Smooth muscle cell of the brain vasculature (primary cell): Measurements from ENCODE around the gene BEND3.

ENCODE experiments used
- DNase-seq: peaks from one replicate; pipeline ENCODE4 v3.0.0-alpha.2; 2012; ENCODE audit warnings: low read depth, low spot score

The BEND3 gene

DNA sequence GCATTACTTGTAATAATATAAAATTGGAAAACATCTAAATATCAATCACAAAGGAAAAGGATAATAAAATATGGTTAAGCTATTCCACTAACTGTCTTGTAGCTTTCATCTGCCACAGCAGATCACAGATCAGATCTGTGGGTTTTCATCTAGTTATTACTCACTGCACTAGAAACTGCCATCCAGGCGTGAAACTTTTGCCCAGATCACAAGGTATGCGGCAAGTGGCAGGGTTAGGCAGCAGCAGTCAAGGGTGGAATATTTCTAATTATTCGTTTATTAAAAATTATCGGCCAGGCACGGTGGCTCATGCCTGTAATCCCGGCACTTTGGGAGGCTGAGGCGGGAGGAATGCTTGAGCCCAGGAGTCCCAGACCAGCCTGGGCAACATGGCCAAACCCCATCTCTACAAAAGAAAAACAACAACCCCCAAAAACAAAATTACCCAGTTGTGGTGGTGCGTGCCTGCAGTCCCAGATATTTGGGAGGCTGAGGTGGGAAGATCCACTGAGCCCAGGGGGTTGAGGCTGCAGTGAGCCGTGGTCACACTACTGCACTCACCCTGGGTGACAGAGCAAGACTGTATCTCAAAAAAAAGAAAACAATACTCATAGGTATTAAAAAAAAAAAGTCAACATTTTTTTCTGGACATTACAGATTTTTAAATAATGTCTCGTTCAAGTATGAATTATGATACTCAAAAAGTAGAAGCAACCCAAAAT, 32.1 kb downstream of the BEND3 start:
- DNase-seq: no peak

DNA sequence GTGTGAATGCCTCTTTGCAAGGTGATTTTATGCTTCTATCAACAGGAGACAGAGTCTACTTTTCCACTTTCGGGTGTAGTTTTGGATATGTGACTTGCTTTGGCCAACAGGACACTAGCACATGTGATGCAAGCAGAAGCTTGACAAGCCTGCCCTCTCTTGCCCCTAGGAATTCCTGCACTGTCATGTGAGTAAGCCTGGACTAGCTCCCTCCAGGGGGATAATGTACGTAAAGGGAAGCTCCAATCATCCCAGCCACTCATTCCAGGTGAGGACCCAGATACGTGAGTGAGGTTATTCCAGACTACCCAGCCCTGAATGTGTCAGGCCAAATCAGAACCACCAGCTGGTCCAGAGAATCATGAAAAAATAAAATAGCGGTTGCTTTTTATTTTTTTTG, 33.3 kb downstream of the BEND3 start:
- DNase-seq: no peak

DNA sequence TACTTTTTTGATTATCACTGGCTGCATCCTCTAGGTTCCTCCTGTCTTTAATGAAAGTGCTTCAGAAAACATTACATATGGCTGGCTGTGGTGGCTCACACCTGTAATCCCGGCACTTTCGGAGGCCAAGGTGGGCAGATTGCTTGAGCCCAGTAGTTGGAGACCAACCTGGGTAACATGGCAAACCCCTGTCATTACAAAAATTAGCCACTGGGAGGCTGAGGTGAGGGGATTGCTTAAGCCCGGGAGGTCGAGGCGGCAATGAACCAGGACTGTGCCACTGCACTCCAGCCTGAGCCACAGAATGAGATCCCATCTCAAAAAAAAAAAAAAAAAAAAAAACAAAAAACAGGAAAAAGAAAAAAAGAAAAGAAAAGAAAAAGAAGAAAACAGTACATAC, 35.3 kb downstream of the BEND3 start:
- DNase-seq: no peak

DNA sequence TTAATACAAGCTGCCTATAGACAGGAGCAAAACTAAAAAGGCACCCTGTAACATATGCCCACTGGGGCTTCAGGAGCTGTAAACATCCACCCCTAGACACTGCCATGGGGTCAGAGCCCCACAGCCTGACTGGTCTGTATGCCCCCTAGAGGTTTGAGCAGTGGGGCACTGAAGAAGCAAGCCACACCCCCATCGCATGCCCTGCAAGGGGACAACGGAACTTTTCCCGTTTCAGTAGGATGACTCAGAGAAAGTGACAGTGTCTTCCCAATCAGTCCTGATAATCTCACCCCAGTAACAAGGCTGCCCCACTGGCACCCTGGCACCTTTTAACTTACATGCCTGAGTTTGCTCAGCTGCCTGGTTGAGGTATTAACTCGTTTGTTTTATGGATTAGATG, 35.9 kb downstream of the BEND3 start:
- no peak for DNase-seq

DNA sequence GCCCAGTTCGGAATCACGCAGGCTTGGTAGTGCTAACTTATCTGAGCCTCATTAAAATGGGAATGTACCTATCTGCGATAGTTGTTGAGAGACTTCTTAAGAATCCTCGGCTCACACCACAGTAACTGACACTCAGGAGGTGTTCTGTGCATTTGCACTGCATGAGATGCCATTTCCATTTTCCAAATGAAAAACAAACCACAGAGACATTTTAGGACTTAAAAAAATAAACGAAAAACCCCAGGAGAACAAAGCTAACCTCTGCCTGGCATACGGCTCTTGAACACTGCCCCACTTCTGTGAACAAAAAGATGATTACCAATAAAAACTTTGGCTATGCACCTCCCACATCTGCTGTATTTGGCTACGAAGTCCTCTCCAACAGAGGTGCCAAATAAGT, 37.6 kb downstream of the BEND3 start:
- DNase-seq: no peak

DNA sequence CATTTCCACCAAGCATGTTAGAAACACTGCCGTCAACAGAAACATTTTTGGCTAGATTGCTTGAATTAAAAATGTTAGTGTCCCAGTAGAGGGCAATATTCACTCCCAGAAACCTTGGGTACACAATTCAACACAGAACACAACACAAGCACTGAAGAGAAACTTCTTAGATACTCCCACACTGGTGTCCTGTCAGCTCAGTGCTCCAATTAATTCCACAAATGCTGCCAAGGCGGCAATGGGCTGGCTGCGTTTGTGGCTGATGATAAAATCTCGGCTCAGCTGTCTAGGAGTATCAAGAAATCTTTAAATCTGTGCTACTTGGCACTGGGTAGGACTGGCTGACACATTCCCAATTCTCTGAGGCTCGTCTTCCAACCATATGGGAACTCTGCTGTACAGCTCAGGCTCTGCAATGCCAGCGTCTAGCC, 39.3 kb downstream of the BEND3 start:
- DNase-seq: no peak

DNA sequence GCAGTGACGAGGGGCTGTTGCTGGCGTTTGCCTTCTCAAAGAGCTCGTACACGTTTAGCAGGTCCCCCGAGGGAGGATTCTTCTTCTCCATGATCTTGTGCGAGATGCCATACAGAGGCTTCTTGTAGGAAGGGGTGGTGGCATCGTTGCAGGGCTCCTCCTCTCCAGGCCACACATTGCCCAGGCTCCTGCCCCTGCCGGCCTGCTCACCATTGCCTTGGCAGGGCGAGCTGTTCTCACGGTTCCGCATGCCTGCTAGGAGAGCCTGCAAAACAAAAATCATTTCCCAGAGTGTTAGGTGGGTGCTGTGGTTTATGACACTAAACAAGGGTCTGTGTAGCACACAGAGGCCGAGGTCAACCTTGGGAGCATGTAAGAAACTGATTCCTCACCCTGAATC, 44.6 kb downstream of the BEND3 start:
- no peak for DNase-seq

DNA sequence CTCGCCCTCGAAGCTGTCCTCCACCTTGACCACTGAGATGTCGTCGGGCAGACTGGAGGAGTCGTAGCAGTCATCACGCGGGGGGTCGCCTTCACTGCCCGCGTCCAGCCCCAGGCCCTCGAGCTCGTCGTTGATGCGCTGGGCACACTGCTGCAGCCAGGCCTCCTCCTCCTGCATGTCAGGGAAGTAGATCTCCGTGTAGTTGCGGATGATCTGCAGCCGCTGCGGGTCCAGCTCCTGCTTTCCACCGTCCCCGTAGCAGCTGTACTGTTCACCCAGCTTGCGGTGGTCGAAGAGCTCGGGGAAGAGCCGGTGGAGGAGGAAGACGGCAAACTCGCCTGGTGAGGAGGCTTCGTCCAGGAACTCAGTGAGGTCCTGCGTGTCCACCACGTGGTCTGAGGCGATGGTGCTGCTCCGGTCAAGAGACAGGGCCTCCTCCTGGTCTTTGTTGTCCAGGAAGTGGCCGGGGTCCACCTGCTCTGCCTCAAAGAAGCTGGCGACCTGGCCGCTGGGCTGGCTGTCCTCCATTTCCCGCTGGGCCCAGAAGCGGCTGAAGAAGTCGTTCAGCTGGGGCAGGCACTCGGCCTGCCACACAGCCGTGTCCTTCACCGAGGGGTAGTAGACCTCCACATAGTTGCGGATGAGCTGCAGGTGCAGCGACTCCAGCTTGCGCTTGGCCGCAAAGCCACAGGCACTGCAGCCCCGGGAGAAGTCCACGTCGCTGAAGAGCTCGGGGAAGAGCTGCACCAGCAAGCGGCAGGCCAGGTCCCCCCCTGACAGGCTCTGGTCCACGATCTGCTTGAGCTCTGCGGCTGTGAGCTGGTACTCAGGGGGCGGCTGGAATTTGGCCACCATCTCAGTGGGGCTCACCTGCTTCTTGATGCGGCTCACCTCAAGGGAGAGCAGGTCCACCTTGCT, 45.4 kb downstream of the BEND3 start:
- DNase-seq: no peak

DNA sequence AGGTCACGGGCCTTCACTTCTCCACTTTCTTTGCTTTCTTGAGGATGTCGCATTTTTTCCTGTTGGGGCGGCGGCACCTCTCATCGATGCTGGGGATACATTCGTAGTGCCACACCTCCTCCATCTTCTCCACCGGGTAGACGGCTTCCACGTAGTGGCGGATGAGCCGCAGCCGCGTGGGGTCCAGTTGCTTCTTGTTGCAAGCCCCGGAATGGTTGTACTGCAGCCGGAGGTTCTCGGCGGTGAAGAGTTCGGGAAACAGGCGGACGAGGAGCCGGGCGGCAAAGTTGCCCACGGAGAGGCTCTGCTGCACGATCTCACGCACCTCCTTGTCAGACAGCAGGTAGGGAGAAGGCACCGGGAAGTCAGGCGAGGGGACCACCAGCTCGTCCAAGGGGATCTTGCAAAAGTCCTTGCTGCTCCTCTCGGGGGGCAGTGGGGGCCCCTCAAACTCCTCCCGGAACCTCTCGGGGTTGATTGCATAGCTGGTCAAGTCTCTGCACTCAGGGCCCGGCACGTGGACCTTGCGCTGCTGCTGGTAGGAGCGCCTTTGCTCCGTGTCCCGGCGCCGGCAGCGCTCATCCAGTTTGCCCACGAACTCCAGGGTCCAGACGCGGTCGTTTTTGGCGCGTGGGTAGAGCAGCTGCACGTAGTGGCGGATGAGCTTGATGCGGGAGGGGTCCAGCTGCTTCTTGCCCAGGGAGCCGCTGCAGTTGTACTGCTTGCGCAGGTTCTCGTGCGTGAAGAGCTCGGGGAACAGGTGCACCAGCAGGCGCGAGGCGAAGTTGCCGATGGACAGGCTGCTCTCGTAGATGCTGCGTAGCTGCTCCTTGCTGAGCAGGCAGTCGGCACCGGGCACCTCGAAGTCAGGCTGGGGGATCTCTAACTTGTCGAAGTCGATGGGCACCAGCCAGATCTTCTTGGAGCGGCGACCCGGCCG, 46.4 kb downstream of the BEND3 start:
- no peak for DNase-seq

DNA sequence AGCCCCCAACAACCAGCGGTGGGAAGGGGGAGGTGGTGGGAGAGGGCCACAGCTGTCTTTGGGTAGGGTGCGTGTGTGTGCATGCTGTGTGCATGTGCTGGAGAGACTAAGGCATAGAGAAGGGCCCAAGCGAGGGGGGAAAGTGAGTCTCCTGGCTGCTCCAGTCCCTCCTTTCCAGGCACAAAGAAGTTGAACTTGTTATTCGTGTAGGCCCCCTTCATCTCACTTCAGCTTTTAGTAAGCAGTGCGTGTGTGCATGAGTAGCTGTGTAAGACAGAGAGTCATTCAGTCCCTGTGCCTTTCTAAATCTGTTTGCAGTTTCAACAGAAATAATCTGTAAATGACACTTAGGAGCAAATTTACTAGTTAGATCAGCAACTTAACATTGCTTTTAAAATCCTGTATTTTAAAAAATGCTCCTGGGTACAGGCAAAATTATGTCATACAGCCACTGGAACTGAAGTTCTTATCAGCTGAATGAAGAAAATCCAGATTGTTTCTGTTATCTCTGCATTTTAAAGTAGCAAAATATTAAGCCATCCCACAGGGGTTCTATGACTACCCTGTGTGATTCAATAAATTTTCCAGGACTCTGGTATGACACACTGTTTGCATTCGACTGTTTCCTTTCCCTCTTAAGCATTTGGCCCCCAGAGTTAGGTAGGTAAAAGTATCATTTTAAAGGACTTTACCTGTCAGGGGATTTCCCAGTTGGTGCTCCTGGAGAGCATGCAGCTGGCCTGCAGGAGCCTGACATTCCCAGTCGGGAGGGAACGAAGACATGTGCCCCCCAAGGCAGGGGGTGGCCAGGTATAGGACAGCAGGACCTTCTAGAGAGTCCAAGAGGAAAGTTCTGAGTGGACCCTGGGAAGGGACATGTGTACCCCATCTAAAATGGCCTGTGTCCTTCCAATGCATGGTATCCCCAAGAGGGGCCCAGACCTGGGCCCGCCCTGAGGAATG, 48.3 kb downstream of the BEND3 start:
- DNase-seq: no peak

DNA sequence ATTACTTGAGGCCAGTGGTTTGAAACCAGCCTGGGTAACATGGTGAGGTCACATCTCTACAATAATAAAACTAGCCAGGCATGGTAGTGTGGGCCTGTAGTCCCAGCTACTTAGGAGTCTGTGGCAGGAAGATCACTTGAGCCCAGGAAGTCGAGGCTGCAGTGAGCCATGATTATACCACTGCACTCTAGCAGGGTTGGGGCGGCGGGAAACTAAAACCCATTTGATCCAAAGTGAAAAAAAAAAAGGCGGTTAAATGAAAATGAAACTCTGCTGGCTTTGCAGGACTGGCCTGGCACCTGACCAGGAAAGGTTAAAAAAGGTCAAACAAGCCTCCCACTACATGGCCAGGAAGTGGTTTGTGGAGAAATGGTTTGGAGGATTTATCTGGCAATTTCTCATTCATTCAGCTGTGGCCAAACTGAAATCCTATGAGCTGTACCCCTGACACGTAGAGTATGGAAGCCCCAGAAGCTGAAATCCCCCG, 50.7 kb downstream of the BEND3 start:
- DNase-seq: no peak

DNA sequence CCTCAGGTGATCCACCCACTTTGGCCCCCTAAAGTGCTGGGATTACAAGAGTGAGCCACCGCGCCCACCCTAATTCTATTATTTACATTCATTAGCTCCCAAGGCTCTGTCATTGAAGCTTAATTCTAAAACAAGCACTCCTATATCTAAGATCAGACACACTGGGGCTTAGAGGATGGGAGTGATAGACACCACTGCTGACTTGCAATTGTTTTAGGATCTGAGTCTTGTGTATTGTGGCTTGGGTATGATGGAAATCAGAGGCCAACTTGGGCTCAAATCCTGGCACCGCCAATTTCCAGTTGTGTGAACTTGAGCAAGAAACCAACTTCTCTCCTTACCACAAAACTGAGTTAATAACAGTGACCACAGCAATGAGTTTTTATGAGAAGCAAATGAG, 52.6 kb downstream of the BEND3 start:
- no peak for DNase-seq

DNA sequence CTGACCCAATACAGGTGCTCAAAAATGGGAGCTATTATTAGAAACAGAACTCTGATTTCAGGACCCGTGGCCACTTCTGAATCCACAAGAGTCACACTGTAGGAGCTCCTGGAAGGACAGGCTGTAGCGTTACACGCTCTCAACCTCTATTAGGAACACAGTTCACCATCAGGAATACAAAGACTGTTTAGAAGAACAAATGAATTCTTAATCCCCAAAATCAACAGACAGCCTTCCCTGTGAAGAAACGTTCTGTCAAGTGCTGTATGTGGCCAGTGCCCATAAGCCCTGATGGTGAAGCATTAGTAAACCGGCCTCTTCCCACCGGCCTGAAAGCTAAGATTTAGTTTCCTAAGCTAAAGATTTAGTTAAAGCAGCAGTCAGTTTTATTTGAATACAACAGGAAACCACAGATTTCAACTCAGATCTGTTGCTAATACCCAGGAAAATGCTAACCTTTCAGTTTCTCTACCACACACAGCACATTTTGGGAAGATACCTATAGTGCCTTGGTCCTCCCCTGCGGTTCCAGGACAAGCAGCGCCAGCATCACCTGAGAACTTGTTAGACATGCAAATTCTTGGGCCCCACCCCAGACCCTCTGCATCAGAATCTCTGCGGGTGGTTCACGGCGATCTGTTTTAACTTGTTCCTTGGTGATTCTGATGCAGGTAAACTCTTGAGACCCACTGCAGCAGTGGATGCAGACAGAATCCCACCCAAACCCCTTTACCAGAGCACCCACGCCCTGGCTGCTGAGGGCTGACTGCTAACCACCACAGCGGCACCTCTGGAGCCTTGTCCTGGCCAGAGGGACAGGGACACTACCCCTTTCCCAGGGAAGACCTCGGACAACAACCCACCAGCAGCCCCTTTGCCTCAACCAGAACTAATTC, 53.9 kb downstream of the BEND3 start:
- no peak for DNase-seq

DNA sequence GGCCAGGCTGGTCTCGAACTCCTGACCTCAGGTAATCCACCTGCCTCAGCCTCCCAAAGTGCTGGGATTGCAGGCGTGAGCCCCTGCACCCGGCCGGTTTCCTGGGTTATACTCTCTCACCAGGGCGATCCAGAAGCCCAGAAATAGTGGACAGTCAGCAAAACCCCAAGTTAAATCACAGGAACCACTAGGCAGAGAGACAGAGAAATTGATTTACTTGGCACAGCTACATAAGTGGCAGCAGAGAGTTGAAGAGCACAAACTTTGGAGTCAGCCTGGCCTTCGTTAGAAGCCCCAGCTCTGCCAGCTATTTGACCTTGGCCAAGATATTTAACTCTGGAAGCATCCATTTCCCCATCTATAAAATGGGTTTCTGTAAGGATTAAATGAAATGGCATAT, 54.6 kb downstream of the BEND3 start:
- DNase-seq: no peak

DNA sequence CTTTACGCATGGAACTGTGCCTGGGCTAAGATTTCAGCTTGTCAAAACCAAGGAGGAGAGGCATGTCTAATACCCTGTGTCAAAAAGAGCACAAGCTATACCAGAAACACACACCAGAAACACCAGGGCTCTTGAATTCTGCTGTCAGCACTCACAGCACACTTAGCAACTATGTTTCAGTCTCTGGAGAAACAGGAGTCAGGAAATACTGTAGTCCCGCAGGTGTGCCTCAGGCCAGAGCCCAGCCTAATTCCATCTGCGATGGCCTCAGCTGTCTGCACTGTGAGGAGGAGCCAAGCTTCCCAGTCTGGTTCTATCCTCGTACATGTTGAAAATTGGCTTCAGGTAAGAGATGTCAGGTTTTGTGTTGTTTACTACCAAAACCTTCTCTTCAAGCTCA, 55.7 kb downstream of the BEND3 start:
- no peak for DNase-seq

DNA sequence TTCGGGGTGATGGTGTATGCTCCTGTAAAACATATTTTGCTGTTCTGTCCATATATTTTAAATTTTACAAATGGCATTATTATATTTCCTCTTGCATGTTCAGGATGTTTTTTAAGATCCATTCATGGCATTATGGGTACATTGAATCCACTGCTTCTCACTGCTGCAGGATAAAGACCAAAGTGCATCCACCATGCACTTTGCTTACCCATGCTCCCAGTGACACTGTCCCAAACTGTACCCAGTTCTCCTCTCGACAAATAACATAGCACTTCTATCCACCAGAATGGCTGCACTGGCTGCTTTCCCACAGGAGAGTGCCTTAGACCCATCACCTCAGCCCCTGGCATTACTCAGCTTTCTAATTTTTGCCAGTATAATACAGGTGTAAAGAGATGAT, 57.6 kb downstream of the BEND3 start:
- no peak for DNase-seq

DNA sequence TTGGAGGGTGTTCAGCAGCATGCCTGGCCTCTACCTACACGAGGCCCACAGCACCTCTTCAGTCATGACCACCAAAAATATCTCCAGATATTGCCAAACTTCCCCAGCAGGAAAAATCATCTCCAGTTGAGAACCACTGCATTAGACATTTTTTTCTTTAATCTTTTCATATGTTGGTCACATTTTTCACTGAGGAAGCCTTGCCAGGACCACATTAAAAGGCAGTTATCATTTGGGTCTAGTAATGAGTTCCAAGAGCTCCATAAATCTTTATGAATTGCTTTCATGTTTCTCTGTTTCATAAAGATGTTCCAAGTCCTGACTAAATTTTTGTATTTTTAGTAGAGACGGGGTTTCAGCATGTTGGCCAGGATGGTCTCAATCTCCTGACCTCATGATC, 58.5 kb downstream of the BEND3 start:
- no peak for DNase-seq

DNA sequence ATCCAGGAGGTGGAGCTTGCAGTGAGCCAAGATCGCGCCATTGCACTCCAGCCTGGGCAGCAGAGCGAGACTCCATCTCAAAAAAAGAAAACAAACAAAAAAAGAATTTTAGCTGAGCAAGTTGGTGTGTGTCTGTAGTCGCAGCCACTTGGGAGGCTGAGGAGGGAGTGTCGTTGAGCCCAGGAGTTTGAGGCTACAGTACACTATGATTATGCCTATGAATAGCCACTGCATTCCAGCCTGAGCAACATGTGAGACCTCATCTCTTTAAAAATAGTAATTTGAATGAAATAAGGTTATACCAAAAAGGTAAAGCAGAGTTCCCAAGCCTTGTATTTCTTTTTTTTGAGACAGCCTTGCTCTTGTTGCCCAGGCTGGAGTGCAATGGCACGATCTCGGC, 67.5 kb downstream of the BEND3 start:
- DNase-seq: no peak

DNA sequence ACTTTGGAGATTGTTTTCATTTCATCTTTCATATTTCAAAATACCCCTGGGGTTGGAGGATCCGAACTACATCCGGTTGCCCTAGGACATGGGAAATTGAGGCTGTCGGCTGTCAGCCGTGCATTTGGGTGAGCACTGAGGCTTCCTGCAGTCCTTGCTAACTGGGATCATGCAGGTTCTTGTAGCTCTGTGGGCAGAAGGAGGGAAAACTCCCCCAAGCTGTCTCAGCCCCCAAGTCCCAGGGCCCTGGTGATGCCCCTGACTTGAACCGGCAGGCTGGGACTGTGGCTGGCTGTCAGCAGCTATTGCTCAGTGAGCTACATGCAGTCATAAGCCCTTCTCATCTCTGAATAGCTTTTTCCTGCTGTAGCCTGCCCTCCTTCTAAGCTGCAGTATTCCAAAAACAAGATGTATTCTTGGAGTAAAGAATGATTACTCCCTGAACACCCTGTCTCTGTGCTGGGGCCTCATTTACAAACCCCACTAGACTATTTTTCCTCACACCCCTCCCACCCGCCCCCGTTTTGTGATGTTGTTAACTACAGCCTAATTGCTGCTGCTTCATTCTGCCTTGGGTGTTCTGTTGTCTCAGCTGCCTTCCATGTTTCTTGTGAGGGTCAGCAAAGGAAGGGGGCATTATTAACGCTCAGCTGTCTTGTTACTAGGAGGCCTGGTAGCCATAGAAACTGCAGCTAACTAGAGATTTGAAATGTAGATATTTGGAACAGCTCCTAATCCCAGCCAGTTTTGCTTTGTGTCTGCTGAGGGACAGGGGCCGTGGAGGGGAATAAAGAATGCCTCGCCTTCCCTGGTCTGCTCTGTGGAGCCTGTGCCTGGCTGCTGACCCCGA, 69.3 kb downstream of the BEND3 start:
- no peak for DNase-seq
